ENCODE data around the gene ZBTB21. TPM values are rescaled to one million over a fixed set of nuclear protein-coding genes. Genes with fewer than 3 reads are reported as not detected.

The ZBTB21 gene
- total RNA-seq, 2 experiments from 2014 or later = 132 to 139 TPM

- Histone ChIP-seq H3K9me3 (ENCODE audit: control insufficient read depth in 1 of 2, insufficient read depth in 1 of 2, low read length in 2 of 2) (no peaks in the 10 kb centered on the region), H3K4me3 (ENCODE audit: low read length) (no peak overlapping the region), H3K27ac (ENCODE audit: low read depth in 1 of 2, low read length in 2 of 2) (no peak overlapping the region), H3K36me3 (ENCODE audit: insufficient read depth, low read length) (no peaks in the 10 kb centered on the region), H3K27me3 (ENCODE audit: control insufficient read depth in 1 of 2, insufficient read depth in 2 of 2, low read length in 2 of 2) (peaks cover 2 to 11% of the 10 kb centered on the region in 2 experiments), H3K4me1 (ENCODE audit: insufficient read depth, low read length) (peaks cover 4% of the 10 kb centered on the region)
- Mint-ChIP-seq H3K27ac (no peak overlapping the region), H3K36me3 (ENCODE audit: low read depth) (no peaks in the 10 kb centered on the region), H3K4me1 (ENCODE audit: low read depth) (no peaks in the 10 kb centered on the region), H3K27me3 (peaks cover 10% of the 10 kb centered on the region), H3K4me3 (no peak overlapping the region), H3K9me3 (no peaks in the 10 kb centered on the region)
- ChIA-PET CTCF (no interaction called here), POLR2A (no interaction called here)
- ATAC-seq (ENCODE audit: poor library complexity) (no peak), DNase-seq (no peak)
- intact Hi-C loops (cut with DNase I, micrococcal nuclease) = no loop called here
- no peak for TF ChIP-seq CTCF (IDR thresholded peaks at IDR 0.05)
Observed at GRCh38 chr21:41962425-41962966, 47.7 kb downstream of the ZBTB21 start.

- peaks cover 2 to 11% of the 10 kb centered on the region in 2 experiments for H3K27me3 ChIP-seq (ENCODE audit: control insufficient read depth in 1 of 2, insufficient read depth in 2 of 2, low read length in 2 of 2)
- H3K4me1 Mint-ChIP-seq (ENCODE audit: low read depth) = peaks cover 5% of the 10 kb centered on the region
- H3K9me3 Mint-ChIP-seq = no peaks in the 10 kb centered on the region
- no peak overlapping the region for H3K27ac Mint-ChIP-seq
- H3K9me3 ChIP-seq (ENCODE audit: control insufficient read depth in 1 of 2, insufficient read depth in 1 of 2, low read length in 2 of 2) = no peaks in the 10 kb centered on the region
- no peak overlapping the region for H3K27ac ChIP-seq (ENCODE audit: low read depth in 1 of 2, low read length in 2 of 2)
- ChIA-PET POLR2A (no interaction called here), CTCF (no interaction called here)
- peaks cover 4% of the 10 kb centered on the region for H3K4me1 ChIP-seq (ENCODE audit: insufficient read depth, low read length)
- H3K36me3 Mint-ChIP-seq (ENCODE audit: low read depth) = no peaks in the 10 kb centered on the region
- ATAC-seq (ENCODE audit: poor library complexity) (no peak), DNase-seq (peak in 1 of 14 experiments; percentile 11)
- no peak overlapping the region for H3K4me3 ChIP-seq (ENCODE audit: low read length)
- H3K27me3 Mint-ChIP-seq = peaks cover 10% of the 10 kb centered on the region
- no peaks in the 10 kb centered on the region for H3K36me3 ChIP-seq (ENCODE audit: insufficient read depth, low read length)
- intact Hi-C loops (cut with DNase I, micrococcal nuclease) = no loop called here
- H3K4me3 Mint-ChIP-seq = no peak overlapping the region
- no peak for TF ChIP-seq CTCF (IDR thresholded peaks at IDR 0.05)
Observed at GRCh38 chr21:41961753-41962152, 48.4 kb downstream of the ZBTB21 start.

- Mint-ChIP-seq H3K27me3 (peaks cover 10% of the 10 kb centered on the region), H3K36me3 (ENCODE audit: low read depth) (no peaks in the 10 kb centered on the region), H3K4me1 (ENCODE audit: low read depth) (peaks cover 6% of the 10 kb centered on the region), H3K27ac (no peak overlapping the region), H3K4me3 (no peak overlapping the region), H3K9me3 (no peaks in the 10 kb centered on the region)
- Histone ChIP-seq H3K36me3 (ENCODE audit: insufficient read depth, low read length) (no peaks in the 10 kb centered on the region), H3K4me3 (ENCODE audit: low read length) (no peak overlapping the region), H3K27ac (ENCODE audit: low read depth in 1 of 2, low read length in 2 of 2) (no peak overlapping the region), H3K4me1 (ENCODE audit: insufficient read depth, low read length) (peaks cover 4% of the 10 kb centered on the region), H3K27me3 (ENCODE audit: control insufficient read depth in 1 of 2, insufficient read depth in 2 of 2, low read length in 2 of 2) (peaks cover 2 to 11% of the 10 kb centered on the region in 2 experiments), H3K9me3 (ENCODE audit: control insufficient read depth in 1 of 2, insufficient read depth in 1 of 2, low read length in 2 of 2) (no peaks in the 10 kb centered on the region)
- ATAC-seq (ENCODE audit: poor library complexity) (no peak), DNase-seq (no peak)
- ChIA-PET POLR2A (no interaction called here), CTCF (no interaction called here)
- TF ChIP-seq CTCF (IDR thresholded peaks at IDR 0.05) = no peak
- intact Hi-C loops (cut with DNase I, micrococcal nuclease) = no loop called here
Observed at GRCh38 chr21:41961282-41961701, 48.9 kb downstream of the ZBTB21 start.
